Keratinocyte (primary cell): ENCODE measurements around the gene MYCBPAP. TPM values are rescaled to one million over a fixed set of nuclear protein-coding genes. Genes with fewer than 3 reads are reported as not detected.

Experiments used
- DNase-seq: peaks from one replicate; pipeline ENCODE4 v3.0.0-alpha.2; 2011; ENCODE audit warnings: low read depth, missing footprints, low spot score
- FAIRE-seq: peaks from 2 replicates; lab custom pipeline; 2011; peaks lifted over from hg19 to GRCh38; lab: Jason Lieb, UNC
- H2AFZ ChIP-seq: 2 replicates; pipeline ENCODE4 v1.6.0; 2012; ENCODE audit warnings: low read length, control low read depth, inconsistent platforms; ENCODE audit not compliant: control insufficient read depth
- H3K27ac ChIP-seq: 2 replicates; pipeline ENCODE4 v1.5.1; 2011; ENCODE audit warnings: low read length; ENCODE audit not compliant: control insufficient read depth, insufficient read depth
- H3K27me3 ChIP-seq: 3 replicates; pipeline ENCODE4 v1.6.0; 2011; ENCODE audit warnings: low read length; ENCODE audit not compliant: control insufficient read depth, insufficient read depth; ENCODE audit errors: extremely low read depth
- H3K36me3 ChIP-seq, 2 experiments: 2 replicates in 1 of 2; 3 replicates in 1 of 2; pipeline ENCODE4 v1.5.1; 2011; ENCODE audit warnings: low read length in 2 of 2, mild to moderate bottlenecking in 1 of 2; ENCODE audit not compliant: control insufficient read depth in 2 of 2, insufficient read depth in 2 of 2; ENCODE audit errors: extremely low read depth in 1 of 2
- H3K4me1 ChIP-seq: 3 replicates; pipeline ENCODE4 v1.5.1; 2011; ENCODE audit warnings: low read length; ENCODE audit not compliant: control insufficient read depth, insufficient read depth; ENCODE audit errors: extremely low read depth
- H3K4me2 ChIP-seq: 3 replicates; pipeline ENCODE4 v1.6.0; 2011; ENCODE audit warnings: low read depth, low read length; ENCODE audit not compliant: control insufficient read depth, insufficient read depth; ENCODE audit errors: extremely low read depth
- H3K4me3 ChIP-seq, 3 experiments: fragments of 200-600 bp in 1 of 3; sonication (generic) in 1 of 3; 2 replicates in 2 of 3; 3 replicates in 1 of 3; pipeline ENCODE4 v1.5.1; 2011 to 2016; ENCODE audit warnings: low read length in 3 of 3, mild to moderate bottlenecking in 3 of 3, control low read depth in 2 of 3, inconsistent platforms in 1 of 3, low read depth in 1 of 3, mixed read lengths in 1 of 3, mixed run types in 1 of 3, moderate library complexity in 1 of 3; ENCODE audit not compliant: control insufficient read depth in 2 of 3, insufficient read depth in 2 of 3; ENCODE audit errors: extremely low read depth in 1 of 3
- H3K79me2 ChIP-seq: 2 replicates; pipeline ENCODE4 v1.6.0; 2012; ENCODE audit warnings: low read length; ENCODE audit not compliant: control insufficient read depth, insufficient read depth
- H3K9ac ChIP-seq: 3 replicates; pipeline ENCODE4 v1.6.0; 2011; ENCODE audit warnings: low read length; ENCODE audit not compliant: control insufficient read depth, insufficient read depth; ENCODE audit errors: extremely low read depth
- H3K9me1 ChIP-seq: 3 replicates; pipeline ENCODE4 v1.6.0; 2011; ENCODE audit warnings: low read length; ENCODE audit not compliant: control insufficient read depth, insufficient read depth; ENCODE audit errors: extremely low read depth
- H3K9me3 ChIP-seq: 2 replicates; pipeline ENCODE4 v1.5.1; 2012; ENCODE audit warnings: low read depth, low read length; ENCODE audit not compliant: control insufficient read depth
- H4K20me1 ChIP-seq: 3 replicates; pipeline ENCODE4 v1.6.0; 2011; ENCODE audit warnings: low read length; ENCODE audit not compliant: control insufficient read depth, insufficient read depth; ENCODE audit errors: extremely low read depth
- EZH2 ChIP-seq: IDR thresholded peaks from one replicate; pipeline ENCODE4 v1.6.1; 2012; ENCODE audit warnings: inconsistent platforms, mild to moderate bottlenecking, low read length, moderate library complexity
- dilution Hi-C: fragments of 300-500 bp; cut with MboI; formaldehyde crosslinking; loops from one replicate; pipeline ENCODE4 v1.7.0; 2020; ENCODE audit warnings: low sequenced_read_pairs; ENCODE audit not compliant: extremely low pct_ligation_motif_present
- polyA plus RNA-seq, 5 experiments: library from polyadenylated mRNA; depleted of rRNA in 3 of 5; stranded (reverse) in 3 of 5; stranded (forward) in 1 of 5; unstranded in 1 of 5; fragments of >200 nt; gene quantifications; 1 replicate in 1 of 5; 2 replicates in 3 of 5; 3 replicates in 1 of 5; pipeline versions ENCODE4 v1.2.1 to v1.2.3, GENCODE V29; 2011 to 2012; ENCODE audit warnings: missing spikeins in 2 of 5, low read depth in 1 of 5, low replicate concordance in 1 of 5
- TF ChIP-seq, protein P1 (sequence below), 3 experiments: IDR thresholded peaks in 1 of 3; conservative IDR thresholded peaks in 1 of 3; optimal IDR thresholded peaks in 1 of 3; 2 replicates in 2 of 3; 3 replicates in 1 of 3; pipeline versions ENCODE3 to v1.5.1; 2011; ENCODE audit warnings: low read length in 3 of 3, mild to moderate bottlenecking in 3 of 3, moderate library complexity in 2 of 3, control low read depth in 1 of 3, inconsistent platforms in 1 of 3; ENCODE audit not compliant: insufficient read depth in 2 of 3; ENCODE audit errors: extremely low read depth in 1 of 3

MYCBPAP gene
- polyA plus RNA-seq, 1 donor (not counting 4 experiments of a cell fraction or from before 2014, with no cell fraction given): 9.5 TPM

DNA sequence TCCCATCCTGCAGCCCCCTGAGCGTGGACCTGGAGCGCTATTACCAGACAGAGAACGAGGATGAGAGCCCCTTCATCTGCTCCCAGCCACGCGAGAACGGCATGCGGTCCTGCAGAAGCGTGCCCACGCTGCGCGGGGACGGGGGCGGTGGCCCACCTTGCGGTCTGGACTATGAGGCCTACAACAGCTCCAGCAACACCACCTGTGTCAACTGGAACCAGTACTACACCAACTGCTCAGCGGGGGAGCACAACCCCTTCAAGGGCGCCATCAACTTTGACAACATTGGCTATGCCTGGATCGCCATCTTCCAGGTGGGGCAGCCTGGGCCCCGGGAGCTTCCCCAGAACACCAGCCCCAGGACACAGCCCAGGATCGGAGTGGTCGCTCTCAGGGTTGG lies 64.3 kb downstream of the MYCBPAP start:
- no peak overlapping the region for H3K4me2 ChIP-seq
- DNase-seq (no peak), FAIRE-seq (no peak)
- H3K36me3 ChIP-seq: no peaks in the 10 kb centered on the region
- TF ChIP-seq EZH2: no peak
- TF ChIP-seq, protein P1, sequence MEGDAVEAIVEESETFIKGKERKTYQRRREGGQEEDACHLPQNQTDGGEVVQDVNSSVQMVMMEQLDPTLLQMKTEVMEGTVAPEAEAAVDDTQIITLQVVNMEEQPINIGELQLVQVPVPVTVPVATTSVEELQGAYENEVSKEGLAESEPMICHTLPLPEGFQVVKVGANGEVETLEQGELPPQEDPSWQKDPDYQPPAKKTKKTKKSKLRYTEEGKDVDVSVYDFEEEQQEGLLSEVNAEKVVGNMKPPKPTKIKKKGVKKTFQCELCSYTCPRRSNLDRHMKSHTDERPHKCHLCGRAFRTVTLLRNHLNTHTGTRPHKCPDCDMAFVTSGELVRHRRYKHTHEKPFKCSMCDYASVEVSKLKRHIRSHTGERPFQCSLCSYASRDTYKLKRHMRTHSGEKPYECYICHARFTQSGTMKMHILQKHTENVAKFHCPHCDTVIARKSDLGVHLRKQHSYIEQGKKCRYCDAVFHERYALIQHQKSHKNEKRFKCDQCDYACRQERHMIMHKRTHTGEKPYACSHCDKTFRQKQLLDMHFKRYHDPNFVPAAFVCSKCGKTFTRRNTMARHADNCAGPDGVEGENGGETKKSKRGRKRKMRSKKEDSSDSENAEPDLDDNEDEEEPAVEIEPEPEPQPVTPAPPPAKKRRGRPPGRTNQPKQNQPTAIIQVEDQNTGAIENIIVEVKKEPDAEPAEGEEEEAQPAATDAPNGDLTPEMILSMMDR (optimal IDR thresholded peaks at IDR 0.05 in 1 of 3, IDR thresholded peaks at IDR 0.05 in 1 of 3, conservative IDR thresholded peaks at IDR 0.05 in 1 of 3; ENCODE audit: extremely low read depth in 1 of 3, insufficient read depth in 2 of 3, low read length in 3 of 3): no peak
- no peaks in the 10 kb centered on the region for H3K4me1 ChIP-seq
- dilution Hi-C loops: no loop called here
- no peaks in the 10 kb centered on the region for H3K9me1 ChIP-seq
- H3K9me3 ChIP-seq: no peaks in the 10 kb centered on the region
- no peak overlapping the region for H3K27ac ChIP-seq
- H4K20me1 ChIP-seq: no peaks in the 10 kb centered on the region
- H3K9ac ChIP-seq: no peak overlapping the region
- H3K4me3 ChIP-seq: no peak overlapping the region
- peaks cover 4% of the 10 kb centered on the region for H3K27me3 ChIP-seq
- H2AFZ ChIP-seq: no peak overlapping the region
- no peaks in the 10 kb centered on the region for H3K79me2 ChIP-seq

DNA sequence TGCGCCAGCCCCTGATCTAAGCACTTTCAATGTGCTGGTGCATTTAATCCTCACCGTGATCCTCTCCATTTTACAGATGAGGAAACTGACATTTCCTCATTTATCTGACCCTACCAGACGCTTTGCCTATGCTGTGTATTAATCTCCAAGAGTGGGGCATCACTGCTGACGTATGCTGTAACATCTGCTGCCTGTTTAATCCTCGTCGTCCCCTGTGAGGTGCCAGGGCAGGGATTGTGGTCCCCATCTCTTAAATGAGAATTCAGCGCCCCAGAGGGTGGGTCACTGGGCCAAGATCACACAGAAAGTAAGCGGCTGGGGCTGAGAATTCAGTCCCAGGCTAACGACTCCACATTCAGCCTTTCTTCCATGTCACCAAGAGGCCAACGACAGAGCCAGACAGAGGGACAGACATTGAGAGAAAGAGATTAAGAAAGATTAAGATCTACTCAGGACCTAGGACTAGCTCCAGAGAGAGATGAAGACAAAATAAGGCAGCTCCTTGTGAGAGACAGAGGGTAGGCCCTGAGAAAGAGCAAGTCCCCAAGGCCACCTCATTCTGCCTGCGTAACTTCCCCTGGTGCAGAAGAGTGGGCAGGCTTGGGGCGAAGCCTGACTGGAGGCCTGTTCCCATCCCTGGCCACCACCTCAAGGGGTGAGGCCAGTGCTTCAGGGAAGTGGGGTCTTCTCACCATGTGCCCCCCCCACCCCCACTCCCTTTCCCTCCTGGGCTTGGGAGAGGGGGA lies 65.8 kb downstream of the MYCBPAP start:
- DNase-seq (no peak), FAIRE-seq (no peak)
- no peaks in the 10 kb centered on the region for H3K4me1 ChIP-seq
- H3K9me1 ChIP-seq: no peaks in the 10 kb centered on the region
- H3K27ac ChIP-seq: no peak overlapping the region
- no peak overlapping the region for H3K4me3 ChIP-seq
- H3K4me2 ChIP-seq: no peak overlapping the region
- dilution Hi-C loops: no loop called here
- H3K9ac ChIP-seq: no peak overlapping the region
- TF ChIP-seq, protein P1 (optimal IDR thresholded peaks at IDR 0.05 in 1 of 3, IDR thresholded peaks at IDR 0.05 in 1 of 3, conservative IDR thresholded peaks at IDR 0.05 in 1 of 3; ENCODE audit: extremely low read depth in 1 of 3, insufficient read depth in 2 of 3, low read length in 3 of 3): no peak
- TF ChIP-seq EZH2: no peak
- no peaks in the 10 kb centered on the region for H4K20me1 ChIP-seq
- H3K79me2 ChIP-seq: no peaks in the 10 kb centered on the region
- H2AFZ ChIP-seq: no peak overlapping the region
- H3K36me3 ChIP-seq: no peaks in the 10 kb centered on the region
- no peaks in the 10 kb centered on the region for H3K9me3 ChIP-seq
- peaks cover 4% of the 10 kb centered on the region for H3K27me3 ChIP-seq
